IPS-18a (cell line): ENCODE data around the gene KREMEN1.

Experiments used
- H3K27ac ChIP-seq: one replicate; pipeline ENCODE4 v1.5.1; 2013; ENCODE audit warnings: low read length
- H3K27me3 ChIP-seq: one replicate; pipeline ENCODE4 v1.6.1; 2013; ENCODE audit warnings: mild to moderate bottlenecking, low read length; ENCODE audit not compliant: control insufficient read depth, insufficient read depth
- H3K36me3 ChIP-seq: one replicate; pipeline ENCODE4 v1.6.1; 2013; ENCODE audit warnings: low read depth, low read length; ENCODE audit not compliant: control insufficient read depth
- H3K4me1 ChIP-seq: one replicate; pipeline ENCODE4 v1.6.1; 2013; ENCODE audit warnings: low read depth, low read length; ENCODE audit not compliant: control insufficient read depth
- H3K4me3 ChIP-seq: one replicate; pipeline ENCODE4 v1.5.1; 2013; ENCODE audit warnings: low read length
- H3K9ac ChIP-seq: one replicate; pipeline ENCODE4 v1.6.1; 2013; ENCODE audit warnings: mild to moderate bottlenecking, low read length, moderate library complexity
- H3K9me3 ChIP-seq: one replicate; pipeline ENCODE4 v1.6.1; 2013; ENCODE audit warnings: low read depth, low read length; ENCODE audit not compliant: control insufficient read depth

The KREMEN1 gene

DNA sequence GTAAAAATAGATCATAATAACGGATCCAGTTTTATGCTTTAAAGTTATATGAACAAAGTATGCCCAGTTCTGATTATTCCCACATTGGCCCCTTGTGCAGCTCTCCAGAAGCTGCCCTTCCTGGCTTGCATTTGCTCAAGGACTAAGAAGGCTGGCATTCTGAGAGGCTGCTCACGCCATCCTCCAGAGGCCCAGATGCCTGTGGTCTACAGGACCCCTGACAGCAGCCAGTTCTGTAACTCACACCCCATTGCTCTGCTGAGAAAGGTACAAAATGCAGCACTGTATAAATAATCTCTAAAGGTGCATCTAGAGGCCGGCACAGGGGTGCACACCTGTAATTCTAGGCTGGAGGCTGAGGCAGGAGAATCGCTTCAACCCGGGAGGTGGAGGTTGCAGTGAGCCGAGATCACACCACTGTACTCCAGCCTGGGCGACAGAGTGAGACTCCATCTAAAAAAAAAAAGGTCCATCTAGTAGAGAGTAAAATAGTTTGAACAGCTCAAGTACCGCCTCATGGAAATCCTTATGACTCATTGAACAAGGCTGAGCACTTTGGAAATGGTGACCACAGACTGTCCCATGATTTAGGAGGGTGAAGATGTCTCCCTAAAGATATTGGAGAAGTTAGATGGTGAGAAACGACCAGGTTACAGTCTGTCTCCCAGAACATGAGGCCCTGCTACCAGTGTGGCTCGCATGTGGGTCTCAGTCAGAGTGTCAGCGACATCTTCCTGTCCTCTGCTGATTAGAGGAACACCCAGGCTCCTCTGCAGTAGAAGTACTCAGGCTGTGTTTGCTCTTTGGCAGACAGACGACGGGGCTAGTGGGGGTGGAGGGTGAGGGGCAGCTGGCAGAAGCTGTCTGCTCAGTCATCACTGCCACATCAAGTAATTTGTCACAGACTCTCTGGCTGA lies 56.3 kb downstream of the KREMEN1 start:
- Histone ChIP-seq H3K27me3 (no peaks in the 10 kb centered on the region), H3K27ac (no peak overlapping the region), H3K9ac (no peak overlapping the region)

GRCh38 chr22:29129808-29130140 lies 56.9 kb downstream of the KREMEN1 start:
- H3K9ac ChIP-seq = no peak overlapping the region
- H3K4me3 ChIP-seq = no peak overlapping the region
- H3K27ac ChIP-seq = no peak overlapping the region

More for the DNA sequence above, 56.3 kb downstream of the KREMEN1 start:
- no peaks in the 10 kb centered on the region for H3K9me3 ChIP-seq
- H3K4me1 ChIP-seq = no peaks in the 10 kb centered on the region
- no peaks in the 10 kb centered on the region for H3K36me3 ChIP-seq
- H3K4me3 ChIP-seq = no peak overlapping the region

GRCh38 chr22:29130476-29130875 lies 57.6 kb downstream of the KREMEN1 start:
- Histone ChIP-seq H3K4me1 (no peaks in the 10 kb centered on the region), H3K27ac (no peak overlapping the region), H3K36me3 (no peaks in the 10 kb centered on the region), H3K4me3 (no peak overlapping the region), H3K27me3 (no peaks in the 10 kb centered on the region), H3K9ac (no peak overlapping the region), H3K9me3 (no peaks in the 10 kb centered on the region)

More at GRCh38 chr22:29129808-29130140, 56.9 kb downstream of the KREMEN1 start:
- Histone ChIP-seq H3K27me3 (no peaks in the 10 kb centered on the region), H3K9me3 (no peaks in the 10 kb centered on the region), H3K36me3 (no peaks in the 10 kb centered on the region), H3K4me1 (no peaks in the 10 kb centered on the region)

DNA sequence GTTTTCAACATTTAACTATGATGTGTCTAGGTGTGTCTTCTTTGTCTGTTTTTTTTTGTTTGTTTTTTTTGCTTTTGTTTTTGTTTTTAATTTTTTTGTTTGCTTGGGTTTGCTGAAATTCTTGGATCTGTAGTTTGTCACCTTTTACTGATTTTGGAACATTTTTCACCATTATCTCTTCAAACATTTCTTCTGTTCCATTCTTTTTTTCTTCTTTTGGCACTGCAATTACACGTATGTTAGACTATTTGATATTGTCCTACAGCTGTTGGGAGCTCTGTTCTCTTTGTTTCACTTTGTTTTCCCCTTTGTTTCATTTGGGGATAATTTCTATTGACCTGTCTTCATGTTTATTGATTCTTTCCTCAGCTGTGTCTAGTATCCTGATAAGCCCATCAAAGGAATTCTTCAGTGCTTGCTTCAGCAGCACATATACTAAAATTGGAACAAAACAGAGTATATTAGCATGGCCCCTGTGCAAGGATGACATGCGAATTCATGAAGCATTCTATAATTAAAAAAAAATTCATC lies 60.8 kb downstream of the KREMEN1 start:
- Histone ChIP-seq H3K27ac (no peak overlapping the region), H3K9ac (no peak overlapping the region), H3K36me3 (no peaks in the 10 kb centered on the region), H3K4me3 (no peak overlapping the region), H3K4me1 (no peaks in the 10 kb centered on the region), H3K9me3 (no peaks in the 10 kb centered on the region), H3K27me3 (no peaks in the 10 kb centered on the region)

DNA sequence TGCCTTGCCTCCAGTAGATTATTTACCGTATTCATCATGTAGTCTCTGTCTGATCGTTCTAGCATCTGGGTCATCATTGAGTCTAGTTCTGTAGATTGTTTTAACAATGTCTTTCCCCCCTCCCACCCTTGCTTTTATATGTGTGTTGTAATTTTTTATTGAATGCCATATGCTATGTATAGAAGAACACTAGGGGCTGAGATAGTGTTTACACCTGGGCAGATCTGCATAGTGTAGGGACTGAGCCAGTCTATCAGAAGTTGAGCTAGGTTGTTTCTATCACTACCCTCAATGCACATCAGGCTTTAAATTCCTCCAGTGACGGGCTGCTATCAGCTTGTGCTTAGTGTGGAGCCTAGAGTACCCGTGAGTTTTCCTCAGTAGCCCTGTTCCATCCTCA lies 61.6 kb downstream of the KREMEN1 start:
- Histone ChIP-seq H3K4me3 (no peak overlapping the region), H3K27ac (no peak overlapping the region), H3K9me3 (no peaks in the 10 kb centered on the region), H3K4me1 (no peaks in the 10 kb centered on the region), H3K9ac (no peak overlapping the region), H3K36me3 (no peaks in the 10 kb centered on the region), H3K27me3 (no peaks in the 10 kb centered on the region)

DNA sequence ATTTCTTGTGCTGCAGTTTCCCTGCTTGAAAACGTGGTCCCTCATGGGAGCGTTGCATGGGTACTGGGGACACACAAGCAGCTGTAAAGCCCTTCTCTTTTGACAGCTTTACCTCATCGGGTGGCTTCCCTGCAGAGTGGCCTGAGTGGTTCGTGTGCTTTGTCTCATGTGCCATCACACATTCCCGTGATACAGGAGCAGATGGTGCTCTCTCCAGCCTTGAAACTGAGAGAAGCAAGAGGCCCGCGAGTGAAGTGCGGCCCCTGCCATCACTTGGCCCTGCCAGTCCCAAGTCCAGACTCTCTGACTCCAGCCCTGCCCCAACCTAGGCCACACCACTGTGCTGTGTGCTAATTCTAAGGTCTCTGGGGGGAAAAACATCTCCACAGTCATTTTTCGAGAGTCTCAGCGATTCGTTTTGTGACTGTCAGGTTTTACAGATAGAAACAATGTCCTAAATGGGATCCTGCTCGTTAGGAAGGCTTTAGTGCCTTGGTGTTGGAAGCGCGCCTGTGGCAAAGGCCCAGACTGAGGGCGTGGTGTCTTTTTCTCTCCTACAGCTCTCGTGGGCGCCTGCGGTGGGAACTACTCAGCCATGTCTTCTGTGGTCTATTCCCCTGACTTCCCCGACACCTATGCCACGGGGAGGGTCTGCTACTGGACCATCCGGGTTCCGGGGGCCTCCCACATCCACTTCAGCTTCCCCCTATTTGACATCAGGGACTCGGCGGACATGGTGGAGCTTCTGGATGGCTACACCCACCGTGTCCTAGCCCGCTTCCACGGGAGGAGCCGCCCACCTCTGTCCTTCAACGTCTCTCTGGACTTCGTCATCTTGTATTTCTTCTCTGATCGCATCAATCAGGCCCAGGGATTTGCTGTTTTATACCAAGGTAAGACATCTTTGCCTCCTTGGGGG lies 64.2 kb downstream of the KREMEN1 start:
- no peak overlapping the region for H3K27ac ChIP-seq
- no peaks in the 10 kb centered on the region for H3K27me3 ChIP-seq
- no peak overlapping the region for H3K4me3 ChIP-seq
- H3K36me3 ChIP-seq = no peaks in the 10 kb centered on the region
- peaks cover 16% of the 10 kb centered on the region for H3K4me1 ChIP-seq
- H3K9ac ChIP-seq = no peak overlapping the region
- H3K9me3 ChIP-seq = no peaks in the 10 kb centered on the region

DNA sequence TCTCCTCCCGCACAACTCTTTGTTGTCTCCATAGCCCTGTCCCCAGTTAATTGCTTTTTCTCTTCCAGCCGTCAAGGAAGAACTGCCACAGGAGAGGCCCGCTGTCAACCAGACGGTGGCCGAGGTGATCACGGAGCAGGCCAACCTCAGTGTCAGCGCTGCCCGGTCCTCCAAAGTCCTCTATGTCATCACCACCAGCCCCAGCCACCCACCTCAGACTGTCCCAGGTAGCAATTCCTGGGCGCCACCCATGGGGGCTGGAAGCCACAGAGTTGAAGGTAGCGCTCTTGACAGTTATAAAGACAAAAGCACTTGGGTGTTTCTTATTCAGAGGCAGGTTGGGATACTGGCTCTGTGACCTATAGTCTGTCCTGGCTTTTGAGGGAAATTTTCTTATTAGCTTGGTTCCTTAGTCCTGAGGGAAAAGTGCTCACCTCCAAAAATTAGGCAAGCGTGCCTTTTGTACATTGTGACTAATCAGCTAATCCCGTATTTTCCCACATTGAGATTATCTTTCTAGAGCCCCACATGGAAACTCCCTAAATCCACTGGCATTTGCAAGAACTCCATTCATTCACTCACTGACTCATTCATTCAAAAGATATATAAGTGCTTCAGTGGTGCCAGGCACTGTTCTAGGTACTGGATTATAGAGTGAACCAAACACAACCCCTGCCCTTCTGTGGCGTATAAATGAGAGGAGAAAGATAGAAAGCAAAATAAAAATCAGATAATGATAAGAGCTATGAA lies 65.9 kb downstream of the KREMEN1 start:
- H3K4me3 ChIP-seq = no peak overlapping the region
- H3K4me1 ChIP-seq = peaks cover 19% of the 10 kb centered on the region
- H3K27me3 ChIP-seq = no peaks in the 10 kb centered on the region
- H3K9ac ChIP-seq = no peak overlapping the region
- H3K9me3 ChIP-seq = no peaks in the 10 kb centered on the region
- H3K36me3 ChIP-seq = no peaks in the 10 kb centered on the region
- no peak overlapping the region for H3K27ac ChIP-seq

GRCh38 chr22:29139965-29140782 lies 67.3 kb downstream of the KREMEN1 start:
- Histone ChIP-seq H3K27ac (no peak overlapping the region), H3K9ac (no peak overlapping the region), H3K9me3 (no peaks in the 10 kb centered on the region), H3K36me3 (no peaks in the 10 kb centered on the region), H3K4me1 (peaks cover 19% of the 10 kb centered on the region), H3K27me3 (no peaks in the 10 kb centered on the region), H3K4me3 (no peak overlapping the region)

DNA sequence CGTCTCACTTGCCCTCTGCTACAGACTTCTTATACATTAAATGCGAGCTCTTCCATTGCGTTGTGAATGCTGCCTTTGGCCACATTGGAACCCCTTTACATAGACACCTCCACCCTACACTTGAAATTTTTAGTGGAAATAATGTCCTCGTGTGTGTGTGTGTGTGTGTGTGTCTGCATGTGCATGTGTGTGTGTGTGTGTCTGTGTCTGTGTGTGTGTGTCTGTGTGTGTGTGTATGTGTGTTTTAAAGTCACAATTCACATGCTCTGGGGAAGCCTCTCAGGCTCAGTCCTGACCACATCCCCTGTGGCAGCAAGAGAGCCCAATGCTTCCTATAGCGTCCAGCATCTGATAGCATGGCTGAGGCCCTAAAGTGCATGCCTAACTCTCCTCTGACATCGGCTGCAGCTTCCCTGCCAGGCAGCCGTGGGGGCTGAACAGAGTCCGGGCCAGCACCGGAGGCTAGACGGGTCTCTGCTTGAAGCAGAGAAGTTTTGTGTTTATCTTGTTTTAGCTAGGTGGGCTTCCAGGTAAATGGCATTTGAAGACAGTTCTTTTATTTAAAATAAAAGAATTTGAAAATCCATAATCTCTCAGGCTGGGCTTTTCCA lies 68.3 kb downstream of the KREMEN1 start:
- H3K4me3 ChIP-seq = no peak overlapping the region
- H3K9ac ChIP-seq = no peak overlapping the region
- no peaks in the 10 kb centered on the region for H3K27me3 ChIP-seq
- no peaks in the 10 kb centered on the region for H3K9me3 ChIP-seq
- peaks cover 23% of the 10 kb centered on the region for H3K4me1 ChIP-seq
- no peaks in the 10 kb centered on the region for H3K36me3 ChIP-seq
- H3K27ac ChIP-seq = no peak overlapping the region

DNA sequence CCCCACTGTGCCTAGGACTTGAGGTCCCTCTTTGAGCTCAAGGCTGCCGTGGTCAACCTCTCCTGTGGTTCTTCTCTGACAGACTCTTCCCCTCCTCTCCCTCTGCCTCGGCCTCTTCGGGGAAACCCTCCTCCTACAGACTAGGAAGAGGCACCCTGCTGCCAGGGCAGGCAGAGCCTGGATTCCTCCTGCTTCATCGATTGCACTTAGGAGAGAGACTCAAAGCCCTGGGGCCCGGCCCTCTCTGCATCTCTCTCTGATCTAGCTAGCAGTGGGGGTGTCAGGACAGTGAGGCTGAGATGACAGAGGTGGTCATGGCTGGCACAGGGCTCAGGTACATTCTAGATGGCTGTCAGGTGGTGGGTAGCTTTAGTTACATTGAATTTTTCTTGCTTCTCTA lies 69.3 kb downstream of the KREMEN1 start:
- H3K4me3 ChIP-seq = no peak overlapping the region
- no peaks in the 10 kb centered on the region for H3K36me3 ChIP-seq
- H3K4me1 ChIP-seq = peaks cover 25% of the 10 kb centered on the region
- H3K27me3 ChIP-seq = no peaks in the 10 kb centered on the region
- no peak overlapping the region for H3K9ac ChIP-seq
- no peaks in the 10 kb centered on the region for H3K9me3 ChIP-seq
- H3K27ac ChIP-seq = no peak overlapping the region
